Astrocyte (in vitro differentiated cells and primary cell): Measurements from ENCODE around the gene LZTR1. TPM values are rescaled to one million over a fixed set of nuclear protein-coding genes. Genes with fewer than 3 reads are reported as not detected.

Source experiments
- DNase-seq: peaks from one replicate; pipeline ENCODE4 v3.0.0-alpha.2; 2010; ENCODE audit warnings: low read depth
- FAIRE-seq: peaks from 2 replicates; lab custom pipeline; 2011; peaks lifted over from hg19 to GRCh38; lab: Jason Lieb, UNC
- H2AFZ ChIP-seq: 2 replicates; pipeline ENCODE4 v1.6.0; 2012; ENCODE audit warnings: low read depth, low read length, inconsistent platforms
- H3K27ac ChIP-seq: 2 replicates; pipeline ENCODE4 v1.5.1; 2011; ENCODE audit warnings: low read depth, low read length, inconsistent platforms
- H3K27me3 ChIP-seq: 2 replicates; pipeline ENCODE4 v1.6.0; 2011; ENCODE audit warnings: low read length, inconsistent platforms; ENCODE audit not compliant: insufficient read depth
- H3K36me3 ChIP-seq: 2 replicates; pipeline ENCODE4 v1.5.1; 2011; ENCODE audit warnings: low read length, inconsistent platforms; ENCODE audit not compliant: insufficient read depth
- H3K4me1 ChIP-seq: 2 replicates; pipeline ENCODE4 v1.5.1; 2011; ENCODE audit warnings: low read length, inconsistent platforms; ENCODE audit not compliant: insufficient read depth
- H3K4me2 ChIP-seq: 2 replicates; pipeline ENCODE4 v1.6.0; 2012; ENCODE audit warnings: low read length, inconsistent platforms
- H3K4me3 ChIP-seq: 2 replicates; pipeline ENCODE4 v1.5.1; 2011; ENCODE audit warnings: low read depth, mild to moderate bottlenecking, low read length, inconsistent platforms; ENCODE audit not compliant: insufficient read depth
- H3K79me2 ChIP-seq: 2 replicates; pipeline ENCODE4 v1.6.0; 2012; ENCODE audit warnings: mild to moderate bottlenecking, low read length, inconsistent platforms; ENCODE audit not compliant: insufficient read depth
- H3K9ac ChIP-seq: 2 replicates; pipeline ENCODE4 v1.6.0; 2012; ENCODE audit warnings: mild to moderate bottlenecking, low read length, inconsistent platforms
- H3K9me3 ChIP-seq: 2 replicates; pipeline ENCODE4 v1.5.1; 2012; ENCODE audit warnings: low read depth, mild to moderate bottlenecking, low read length, inconsistent platforms; ENCODE audit not compliant: insufficient read depth
- H4K20me1 ChIP-seq: 2 replicates; pipeline ENCODE4 v1.6.0; 2012; ENCODE audit warnings: low read length, inconsistent platforms; ENCODE audit not compliant: insufficient read depth
- H3K27ac Mint-ChIP-seq: one replicate; pipeline ENCODE4 v1.8.0; 2021; ENCODE audit warnings: mild to moderate bottlenecking, mixed read lengths; ENCODE audit not compliant: unreplicated experiment
- H3K27me3 Mint-ChIP-seq: one replicate; pipeline ENCODE4 v1.8.0; 2021; ENCODE audit warnings: low read depth, mixed read lengths; ENCODE audit not compliant: unreplicated experiment
- H3K36me3 Mint-ChIP-seq: one replicate; pipeline ENCODE4 v1.8.0; 2021; ENCODE audit warnings: low read depth, mixed read lengths; ENCODE audit not compliant: unreplicated experiment
- H3K4me1 Mint-ChIP-seq: one replicate; pipeline ENCODE4 v1.8.0; 2021; ENCODE audit warnings: low read depth, mixed read lengths; ENCODE audit not compliant: unreplicated experiment
- H3K4me3 Mint-ChIP-seq: one replicate; pipeline ENCODE4 v1.8.0; 2021; ENCODE audit warnings: mild to moderate bottlenecking, moderate library complexity, mixed read lengths; ENCODE audit not compliant: unreplicated experiment
- H3K9me3 Mint-ChIP-seq: one replicate; pipeline ENCODE4 v1.8.0; 2021; ENCODE audit warnings: mild to moderate bottlenecking, mixed read lengths; ENCODE audit not compliant: unreplicated experiment
- EZH2 ChIP-seq: IDR thresholded peaks from 2 replicates; pipeline ENCODE4 v1.6.1; 2012; ENCODE audit warnings: mild to moderate bottlenecking, low read length, inconsistent platforms; ENCODE audit not compliant: insufficient read depth
- total RNA-seq: library from RNA; stranded (reverse); gene quantifications from 2 replicates; pipeline ENCODE4 v1.2.1, GENCODE V29; 2021
- TF ChIP-seq, protein P1 (sequence below): IDR thresholded peaks from 2 replicates; pipeline ENCODE4 v1.5.1; 2011; ENCODE audit warnings: low read depth, mild to moderate bottlenecking, inconsistent platforms, low read length, moderate library complexity; ENCODE audit not compliant: insufficient read depth

Gene LZTR1
- total RNA-seq, 1 donor from 2014 or later, result 62.0 TPM

DNA sequence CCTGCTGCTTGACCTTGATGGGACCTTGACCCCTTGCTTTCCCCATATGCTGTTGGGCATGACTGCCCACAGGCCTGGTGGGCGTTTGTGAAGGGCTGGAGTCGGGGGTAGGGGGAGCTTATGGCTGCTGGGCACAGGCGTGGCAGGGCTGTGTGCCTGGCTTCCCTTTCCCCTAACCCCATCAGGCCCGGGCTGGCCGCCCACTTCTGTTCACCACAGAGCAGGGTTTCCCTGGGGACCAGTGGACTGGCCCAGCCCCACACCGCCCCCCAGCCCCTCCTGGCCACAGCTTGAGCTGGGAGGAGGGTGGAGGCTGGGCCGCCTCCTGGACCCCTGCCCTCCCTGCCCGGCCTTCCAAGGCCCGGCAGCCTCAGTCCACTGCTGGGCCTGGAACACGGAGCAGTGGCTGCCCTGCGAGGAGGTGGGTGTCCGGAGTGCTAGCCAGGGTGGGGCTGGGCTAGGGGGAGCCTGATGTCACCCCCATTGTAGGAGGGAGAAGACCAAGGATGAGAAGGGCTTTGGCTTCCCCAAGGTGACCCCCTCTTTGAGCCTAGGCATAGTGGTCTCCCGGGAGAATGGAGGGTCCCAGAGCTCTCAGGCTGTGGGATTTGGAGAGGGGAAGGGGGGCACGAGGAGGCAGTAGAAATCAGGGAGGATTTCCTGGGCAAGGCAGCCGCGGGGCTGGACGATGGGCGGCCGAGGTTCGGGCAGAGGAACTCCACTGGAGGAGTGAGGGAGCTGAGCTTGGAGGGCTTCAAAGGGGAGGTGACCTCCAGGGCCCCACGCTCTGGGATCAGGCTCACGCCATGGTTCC lies 15.0 kb upstream of the LZTR1 start, which contains the start of gene AIFM3:
Gene AIFM3, plus strand, starts transcription at position 373 of the 814 bp plus-strand sequence. CDS start 690 bp downstream, outside the sequence.
- no peak for TF ChIP-seq EZH2
- TF ChIP-seq, protein P1, sequence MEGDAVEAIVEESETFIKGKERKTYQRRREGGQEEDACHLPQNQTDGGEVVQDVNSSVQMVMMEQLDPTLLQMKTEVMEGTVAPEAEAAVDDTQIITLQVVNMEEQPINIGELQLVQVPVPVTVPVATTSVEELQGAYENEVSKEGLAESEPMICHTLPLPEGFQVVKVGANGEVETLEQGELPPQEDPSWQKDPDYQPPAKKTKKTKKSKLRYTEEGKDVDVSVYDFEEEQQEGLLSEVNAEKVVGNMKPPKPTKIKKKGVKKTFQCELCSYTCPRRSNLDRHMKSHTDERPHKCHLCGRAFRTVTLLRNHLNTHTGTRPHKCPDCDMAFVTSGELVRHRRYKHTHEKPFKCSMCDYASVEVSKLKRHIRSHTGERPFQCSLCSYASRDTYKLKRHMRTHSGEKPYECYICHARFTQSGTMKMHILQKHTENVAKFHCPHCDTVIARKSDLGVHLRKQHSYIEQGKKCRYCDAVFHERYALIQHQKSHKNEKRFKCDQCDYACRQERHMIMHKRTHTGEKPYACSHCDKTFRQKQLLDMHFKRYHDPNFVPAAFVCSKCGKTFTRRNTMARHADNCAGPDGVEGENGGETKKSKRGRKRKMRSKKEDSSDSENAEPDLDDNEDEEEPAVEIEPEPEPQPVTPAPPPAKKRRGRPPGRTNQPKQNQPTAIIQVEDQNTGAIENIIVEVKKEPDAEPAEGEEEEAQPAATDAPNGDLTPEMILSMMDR, result no peak
- Mint-ChIP-seq H3K27me3 (peaks cover 31% of the 10 kb centered on the region), H3K9me3 (no peaks in the 10 kb centered on the region), H3K4me1 (no peaks in the 10 kb centered on the region), H3K36me3 (no peaks in the 10 kb centered on the region), H3K27ac (peak within 1 kb of the TSS; percentile 7), H3K4me3 (no peak within 1 kb of the TSS)
- DNase-seq, result no peak
- FAIRE-seq, result no peak
- H3K27me3 ChIP-seq, result peaks cover 14% of the 10 kb centered on the region
- H4K20me1 ChIP-seq, result no peaks in the 10 kb centered on the region
- no peaks in the 10 kb centered on the region for H3K79me2 ChIP-seq
- H3K4me1 ChIP-seq, result no peaks in the 10 kb centered on the region
- no peak within 1 kb of the TSS for H3K27ac ChIP-seq
- H3K4me3 ChIP-seq, result no peak within 1 kb of the TSS
- no peak within 1 kb of the TSS for H2AFZ ChIP-seq
- no peaks in the 10 kb centered on the region for H3K36me3 ChIP-seq
- no peak within 1 kb of the TSS for H3K4me2 ChIP-seq
- no peaks in the 10 kb centered on the region for H3K9me3 ChIP-seq
- no peak within 1 kb of the TSS for H3K9ac ChIP-seq

DNA sequence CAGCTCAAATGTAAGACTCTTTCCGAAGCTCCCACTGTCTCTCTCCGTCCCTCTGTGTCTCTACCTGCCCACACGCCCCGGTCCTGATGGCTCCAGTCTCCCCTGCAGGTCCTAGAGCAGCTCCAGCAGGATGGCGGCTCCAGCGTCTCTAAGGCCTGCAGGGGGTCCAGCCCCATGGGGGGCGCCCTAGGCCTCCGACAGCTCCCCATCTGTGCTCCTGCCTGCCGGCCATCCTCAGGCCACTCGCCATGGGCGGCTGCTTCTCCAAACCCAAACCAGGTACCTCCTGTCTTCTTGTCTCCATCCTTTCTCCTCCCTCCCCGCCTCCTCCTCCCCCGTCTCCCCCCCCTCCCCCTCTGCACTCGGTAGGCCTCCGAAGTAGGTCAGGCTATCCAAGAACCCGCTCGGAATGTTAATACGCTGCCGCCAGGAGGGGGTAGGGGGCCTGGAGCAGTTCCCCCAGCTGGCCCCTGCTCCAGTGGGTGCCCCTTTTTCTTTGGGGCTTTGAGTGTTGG lies 14.3 kb upstream of the LZTR1 start:
- peaks cover 33% of the 10 kb centered on the region for H3K27me3 Mint-ChIP-seq

More for the DNA sequence above, 14.3 kb upstream of the LZTR1 start:
- Mint-ChIP-seq H3K4me3 (no peak overlapping the region), H3K36me3 (no peaks in the 10 kb centered on the region), H3K27ac (no peak overlapping the region), H3K4me1 (no peaks in the 10 kb centered on the region), H3K9me3 (no peaks in the 10 kb centered on the region)
- no peaks in the 10 kb centered on the region for H4K20me1 ChIP-seq
- H3K27me3 ChIP-seq, result peaks cover 14% of the 10 kb centered on the region
- H3K27ac ChIP-seq, result no peak overlapping the region
- no peak overlapping the region for H3K9ac ChIP-seq
- H3K36me3 ChIP-seq, result no peaks in the 10 kb centered on the region
- DNase-seq, result no peak
- no peaks in the 10 kb centered on the region for H3K4me1 ChIP-seq
- H3K4me3 ChIP-seq, result no peak overlapping the region
- no peak for FAIRE-seq
- no peak overlapping the region for H2AFZ ChIP-seq
- no peaks in the 10 kb centered on the region for H3K9me3 ChIP-seq
- TF ChIP-seq EZH2, result no peak
- TF ChIP-seq, protein P1, result no peak
- no peak overlapping the region for H3K4me2 ChIP-seq
- no peaks in the 10 kb centered on the region for H3K79me2 ChIP-seq
